Lower leg skin (tissue), 3 donors: Measurements from ENCODE around the gene TECPR2.

Source experiments
- CTCF ChIP-seq, 3 donors: fragments of 450-650 bp; IDR thresholded peaks; one replicate each; pipeline ENCODE4 v1.5.1; 2016; ENCODE audit warnings: antibody characterized with exemption in 3 of 3, mild to moderate bottlenecking in 3 of 3, moderate library complexity in 2 of 3
- POLR2A ChIP-seq, 2 donors: fragments of 450-650 bp; IDR thresholded peaks; one replicate each; pipeline ENCODE4 v1.6.1; 2016 to 2017; ENCODE audit warnings: antibody characterized with exemption in 2 of 2, mild to moderate bottlenecking in 1 of 2, moderate library complexity in 1 of 2

GRCh38 chr14:102370305-102370809 is 7.6 kb downstream of the TECPR2 start:
- no peak for TF ChIP-seq CTCF (IDR thresholded peaks at IDR 0.05)
- no peak for TF ChIP-seq POLR2A (IDR thresholded peaks at IDR 0.05)
